ENCODE data around the gene POU6F1. TPM values are rescaled to one million over a fixed set of nuclear protein-coding genes. Genes with fewer than 3 reads are reported as not detected.

The POU6F1 gene
- 8.2 TPM for total RNA-seq

GRCh38 chr12:51217968-51218606 lies at the start of gene POU6F1:
TSS of gene POU6F1 (minus strand) at chr12:51218062. CDS start at chr12:51206836, 11,226 bp downstream.

GRCh38 chr12:51238510-51239334 lies 20.9 kb upstream of the POU6F1 start, which contains the start of gene DAZAP2:
TSS of gene DAZAP2 (plus strand) at chr12:51238826. CDS start at chr12:51238908, 82 bp downstream.

GRCh38 chr12:51172515-51173431 lies 45.1 kb downstream of the POU6F1 start, which contains the start of gene TFCP2:
TSS of gene TFCP2 (minus strand) at chr12:51173135. CDS start at chr12:51172422, 713 bp downstream.

Other genes with a start within 250 kb of the POU6F1 start
- gene SLC11A2, start 191.7 kb downstream of the POU6F1 start, total RNA-seq: 63.3 TPM
- gene LETMD1, start 169.7 kb downstream of the POU6F1 start, total RNA-seq: 65.2 TPM
- 53.7 TPM for gene CSRNP2, start 134.5 kb downstream of the POU6F1 start, total RNA-seq
- 42.2 TPM for gene TFCP2, start 44.9 kb downstream of the POU6F1 start, total RNA-seq
- gene DAZAP2, start 20.8 kb upstream of the POU6F1 start, total RNA-seq: 96.7 TPM
- gene SMAGP, start 52.4 kb upstream of the POU6F1 start, total RNA-seq: 6.8 TPM
- 4.2 TPM for gene BIN2, start 106.1 kb upstream of the POU6F1 start, total RNA-seq
- not detected for gene CELA1, start 128.6 kb upstream of the POU6F1 start, total RNA-seq
- 7.5 TPM for gene GALNT6, start 173.3 kb upstream of the POU6F1 start, total RNA-seq
- 27.6 TPM for gene SLC4A8, start 206.8 kb upstream of the POU6F1 start, total RNA-seq

All from camera-type eye (tissue), 1 donor.